ENCODE data around the gene FSIP1.

DNA sequence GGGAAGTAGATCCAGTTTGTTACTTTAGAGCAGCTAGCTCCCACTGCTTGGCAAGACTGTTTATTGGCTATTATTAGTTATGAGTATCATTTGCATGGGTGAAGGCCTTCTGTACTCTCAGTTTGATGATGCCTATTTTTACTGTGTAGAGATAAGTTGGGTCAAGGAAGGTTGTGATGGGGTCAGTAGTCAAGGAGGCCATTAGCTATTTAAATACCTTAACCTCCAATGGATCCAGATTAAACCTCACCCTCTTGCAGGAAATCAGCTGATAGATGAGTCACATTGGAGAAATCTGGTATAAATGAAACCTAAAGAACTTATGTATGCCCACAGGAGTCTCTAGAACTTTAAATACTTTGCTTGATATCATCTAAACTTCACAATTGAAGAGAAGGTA, 156.8 kb downstream of the FSIP1 start:
- TF ChIP-seq, protein P1, sequence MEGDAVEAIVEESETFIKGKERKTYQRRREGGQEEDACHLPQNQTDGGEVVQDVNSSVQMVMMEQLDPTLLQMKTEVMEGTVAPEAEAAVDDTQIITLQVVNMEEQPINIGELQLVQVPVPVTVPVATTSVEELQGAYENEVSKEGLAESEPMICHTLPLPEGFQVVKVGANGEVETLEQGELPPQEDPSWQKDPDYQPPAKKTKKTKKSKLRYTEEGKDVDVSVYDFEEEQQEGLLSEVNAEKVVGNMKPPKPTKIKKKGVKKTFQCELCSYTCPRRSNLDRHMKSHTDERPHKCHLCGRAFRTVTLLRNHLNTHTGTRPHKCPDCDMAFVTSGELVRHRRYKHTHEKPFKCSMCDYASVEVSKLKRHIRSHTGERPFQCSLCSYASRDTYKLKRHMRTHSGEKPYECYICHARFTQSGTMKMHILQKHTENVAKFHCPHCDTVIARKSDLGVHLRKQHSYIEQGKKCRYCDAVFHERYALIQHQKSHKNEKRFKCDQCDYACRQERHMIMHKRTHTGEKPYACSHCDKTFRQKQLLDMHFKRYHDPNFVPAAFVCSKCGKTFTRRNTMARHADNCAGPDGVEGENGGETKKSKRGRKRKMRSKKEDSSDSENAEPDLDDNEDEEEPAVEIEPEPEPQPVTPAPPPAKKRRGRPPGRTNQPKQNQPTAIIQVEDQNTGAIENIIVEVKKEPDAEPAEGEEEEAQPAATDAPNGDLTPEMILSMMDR (IDR thresholded peaks at IDR 0.05): no peak
- TF ChIP-seq POLR2A (IDR thresholded peaks at IDR 0.05): no peak
